Frontal cortex (tissue), 4 donors: Measurements from ENCODE around the gene TET1. TPM values are rescaled to one million over a fixed set of nuclear protein-coding genes. Genes with fewer than 3 reads are reported as not detected.
"Not testable (repeated sequence)": the region's sequence is repeated elsewhere in the genome, so short reads cannot be mapped to it uniquely, and the experiment has no call there.

Experiments
- DNase-seq, 2 donors: peaks; one replicate each; pipeline ENCODE4 v3.0.0; 2012; ENCODE audit warnings: low spot score in 2 of 2
- FAIRE-seq: peaks from 2 replicates; lab custom pipeline; 2012; peaks lifted over from hg19 to GRCh38; lab: Jason Lieb, UNC
- total RNA-seq: library from RNA; depleted of rRNA; stranded (reverse); fragments of >200 nt; gene quantifications from one replicate; pipeline ENCODE4 v1.2.3, GENCODE V29; 2014
- donor health status: control.
- donor health status: control.
- donor health status: control.

The TET1 gene
- total RNA-seq, 1 donor from 2014 or later = 39.9 TPM

GRCh38 chr10:68668972-68669371 lies 108.8 kb downstream of the TET1 start:
- FAIRE-seq (no peak), DNase-seq (no peak)

DNA sequence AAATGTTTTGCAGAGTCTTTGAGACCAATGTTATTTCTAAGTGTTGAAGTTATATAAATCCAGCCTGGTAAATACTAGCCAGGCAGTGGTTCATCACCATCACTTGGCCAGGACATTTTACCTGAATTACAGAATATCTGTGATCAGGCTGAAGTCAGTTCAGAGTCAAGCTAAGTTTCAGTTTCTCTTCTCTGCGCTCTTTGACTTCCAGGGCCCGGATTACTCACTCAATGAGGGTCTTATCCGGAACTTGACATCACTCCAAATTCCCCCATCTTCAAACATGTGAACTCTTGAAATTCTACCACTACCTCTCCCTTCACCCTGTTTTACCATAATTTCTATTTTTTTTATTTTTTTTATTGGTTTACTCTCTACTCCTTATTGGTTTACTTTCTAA lies 124.3 kb downstream of the TET1 start:
- FAIRE-seq = no peak
- DNase-seq = no peak

DNA sequence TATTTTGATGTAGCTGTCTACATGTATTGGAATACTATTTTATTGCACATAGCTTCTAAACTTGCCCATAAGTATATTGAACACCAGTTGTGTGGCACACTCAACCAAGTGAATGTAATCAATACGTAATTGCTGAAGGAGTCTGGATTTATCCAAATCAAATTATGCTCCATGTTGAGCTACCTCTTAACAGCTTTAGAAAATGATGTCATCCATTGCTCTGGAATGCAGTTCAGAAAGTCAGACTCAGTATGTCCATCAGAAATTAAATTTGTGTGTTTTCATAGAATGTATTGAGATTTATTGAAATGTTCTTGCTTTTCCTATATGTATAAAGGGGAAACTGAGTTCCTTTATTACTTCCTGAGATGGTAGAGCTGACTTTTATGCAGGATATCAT lies 135.9 kb downstream of the TET1 start:
- FAIRE-seq (no peak), DNase-seq (no peak)

- no peak for FAIRE-seq
- DNase-seq = no peak
Observed at GRCh38 chr10:68697106-68697505, 137.0 kb downstream of the TET1 start.

DNA sequence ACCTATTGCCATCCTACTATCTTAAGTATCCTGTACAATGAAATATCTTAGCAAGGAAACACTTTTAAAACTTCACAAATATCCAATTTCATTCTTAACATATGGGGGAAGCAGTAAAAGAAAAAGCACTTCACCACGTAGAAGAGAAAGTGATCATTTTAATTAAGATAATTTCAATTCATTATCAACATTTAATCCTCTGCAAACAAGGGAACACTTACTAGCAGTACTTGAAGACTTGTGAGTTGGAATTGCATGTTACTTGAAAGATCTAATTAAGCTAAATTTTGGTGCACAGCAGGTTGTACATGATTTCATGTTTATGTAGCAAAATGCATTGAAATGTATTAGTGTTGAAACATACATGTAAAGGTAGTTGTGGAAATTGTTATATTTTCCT lies 140.1 kb downstream of the TET1 start:
- no peak for FAIRE-seq
- DNase-seq = no peak

DNA sequence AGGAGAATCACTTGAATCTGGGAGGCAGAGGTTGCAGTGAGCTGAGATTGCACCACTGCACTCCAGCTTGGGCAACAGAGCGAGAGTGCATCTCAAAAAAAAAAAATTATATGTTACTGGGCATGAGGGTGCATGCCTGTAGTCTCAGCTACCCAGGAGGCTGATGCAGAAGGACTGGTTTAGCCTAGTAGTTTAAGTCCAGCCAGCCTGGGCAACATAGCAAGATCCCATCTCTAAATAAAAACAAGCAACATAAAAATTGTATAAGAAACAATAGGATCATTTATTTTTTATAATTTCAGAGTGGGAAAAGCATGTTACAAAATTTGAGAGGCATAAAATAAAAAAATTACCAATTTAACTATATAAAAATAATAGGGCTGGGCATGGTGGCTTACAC lies 145.4 kb downstream of the TET1 start:
- DNase-seq (no peak), FAIRE-seq (no peak)

- not testable (repeated sequence) for FAIRE-seq, DNase-seq
Observed at GRCh38 chr10:68708987-68709386, 148.8 kb downstream of the TET1 start.

GRCh38 chr10:68713065-68713464 lies 152.9 kb downstream of the TET1 start:
- not testable (repeated sequence) for DNase-seq

DNA sequence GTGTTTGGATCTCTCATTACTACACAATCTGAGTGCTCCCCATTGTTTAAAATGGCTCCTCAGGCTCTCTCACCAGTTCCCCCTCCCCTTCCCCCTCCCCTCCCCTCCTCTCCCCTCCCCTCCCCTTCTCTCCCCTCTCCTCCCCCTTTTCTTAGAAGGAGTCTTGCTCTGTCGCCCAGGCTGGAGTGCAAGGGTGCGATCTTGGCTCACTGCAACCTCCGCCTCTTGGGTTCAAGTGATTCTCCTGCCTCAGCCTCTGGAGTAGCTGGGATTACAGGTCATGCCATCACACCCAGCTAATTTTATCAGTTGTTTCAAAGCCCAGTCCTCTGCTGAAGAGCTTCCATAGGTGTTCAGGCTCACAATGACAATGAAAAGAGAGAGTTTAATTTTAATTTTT lies 157.3 kb downstream of the TET1 start:
- FAIRE-seq = no peak
- DNase-seq = no peak

More at GRCh38 chr10:68713065-68713464, 152.9 kb downstream of the TET1 start:
- not testable (repeated sequence) for FAIRE-seq

DNA sequence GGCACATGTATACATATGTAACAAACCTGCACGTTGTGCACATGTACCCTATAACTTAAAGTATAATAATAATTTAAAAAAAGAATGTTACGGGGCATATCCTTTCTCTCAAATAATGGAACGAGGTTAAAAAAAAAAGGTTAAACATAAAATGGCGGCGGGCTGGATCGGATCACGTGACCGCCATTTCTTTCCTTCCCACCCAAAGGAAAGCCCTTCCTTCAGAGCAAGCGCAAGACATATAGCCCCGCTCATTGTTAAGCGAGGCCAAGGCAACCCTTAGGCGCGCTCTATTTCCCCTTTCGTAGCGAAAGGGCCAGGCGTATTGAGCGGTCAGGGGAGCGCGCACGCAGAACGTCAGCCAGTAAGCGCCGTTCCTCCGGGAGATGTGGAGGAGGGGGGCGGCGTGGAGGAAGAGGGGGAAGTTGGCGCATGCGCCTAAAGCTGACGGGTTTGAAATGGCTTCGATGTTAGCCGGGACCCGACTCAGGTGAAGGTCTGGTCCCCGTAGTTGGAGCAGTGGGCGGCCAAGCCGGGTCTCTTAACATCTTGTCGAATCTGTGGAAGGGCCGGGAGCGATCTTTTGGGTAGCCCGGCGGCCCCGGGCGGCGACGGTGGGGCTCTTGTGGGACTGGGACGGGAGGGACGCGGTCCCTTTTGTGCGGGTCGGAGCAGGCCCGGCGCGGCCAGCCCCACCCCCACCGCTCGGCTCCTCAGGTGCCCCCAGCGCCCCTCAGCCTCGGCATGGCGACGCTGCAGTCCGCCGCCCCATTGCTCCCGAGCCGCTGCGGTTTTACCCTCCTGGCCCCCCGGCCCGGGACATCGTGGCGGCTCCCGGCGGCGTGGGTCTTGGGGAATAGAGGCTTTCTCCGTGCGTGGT lies 160.9 kb downstream of the TET1 start, which contains the start of gene CCAR1:
Gene CCAR1 (plus strand): TSS at position 447 of the 880 bp plus-strand sequence. CDS start 1,266 bp downstream, outside the sequence.
- DNase-seq (peak; percentile 88 to 90), FAIRE-seq (no peak)

DNA sequence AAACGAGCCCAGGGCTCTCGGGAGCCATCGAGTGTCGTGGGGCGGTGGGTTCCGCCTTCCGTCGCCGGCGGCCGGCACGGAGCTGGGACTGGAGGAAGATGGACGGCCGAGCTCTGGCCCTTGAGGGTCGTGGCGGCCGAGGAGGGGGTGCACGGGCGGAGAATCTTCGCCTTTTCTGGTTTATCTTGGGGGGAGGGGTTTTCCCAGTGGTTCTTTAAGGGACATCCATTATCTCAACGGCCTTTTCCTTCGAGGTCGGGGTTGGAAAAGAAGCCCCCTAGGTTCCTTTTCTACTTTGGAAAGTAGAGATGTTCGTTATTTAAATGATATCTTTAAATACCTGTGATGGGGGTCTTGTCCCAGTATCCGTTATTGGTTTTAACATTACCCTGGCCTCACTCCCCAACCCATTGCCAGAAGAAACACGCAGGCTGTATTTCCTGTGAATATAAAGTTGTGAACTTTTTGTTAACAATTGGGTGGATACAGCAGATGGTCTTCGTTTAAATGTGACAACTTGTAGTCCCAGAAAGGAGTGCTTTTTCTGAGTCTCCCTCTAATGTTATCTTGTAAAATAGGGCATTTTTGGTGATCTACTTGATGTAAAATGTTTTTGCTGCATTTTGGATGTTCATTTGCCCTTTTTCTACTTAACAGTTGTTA lies 161.7 kb downstream of the TET1 start:
- peak; percentile 12 to 35 for DNase-seq
- no peak for FAIRE-seq

DNA sequence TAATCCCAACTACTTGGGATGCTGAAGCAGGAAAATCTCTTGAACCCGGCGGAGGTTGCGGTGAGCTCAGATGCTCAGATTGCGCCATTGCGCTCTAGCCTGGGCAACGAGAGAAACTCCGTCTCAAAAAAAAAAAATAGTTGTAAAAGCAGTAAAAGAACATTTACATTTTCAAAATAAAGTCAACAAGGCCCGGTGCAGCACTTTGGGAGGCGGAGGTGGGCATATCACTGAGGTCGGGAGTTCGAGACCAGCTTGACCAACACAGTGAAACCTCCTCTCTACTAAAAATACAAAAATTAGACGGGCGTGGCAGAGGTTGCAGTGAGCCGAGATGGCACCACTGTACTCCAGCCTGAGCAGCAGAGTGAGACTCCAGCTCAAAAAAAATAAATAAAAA lies 164.9 kb downstream of the TET1 start:
- FAIRE-seq = no peak
- DNase-seq = no peak

DNA sequence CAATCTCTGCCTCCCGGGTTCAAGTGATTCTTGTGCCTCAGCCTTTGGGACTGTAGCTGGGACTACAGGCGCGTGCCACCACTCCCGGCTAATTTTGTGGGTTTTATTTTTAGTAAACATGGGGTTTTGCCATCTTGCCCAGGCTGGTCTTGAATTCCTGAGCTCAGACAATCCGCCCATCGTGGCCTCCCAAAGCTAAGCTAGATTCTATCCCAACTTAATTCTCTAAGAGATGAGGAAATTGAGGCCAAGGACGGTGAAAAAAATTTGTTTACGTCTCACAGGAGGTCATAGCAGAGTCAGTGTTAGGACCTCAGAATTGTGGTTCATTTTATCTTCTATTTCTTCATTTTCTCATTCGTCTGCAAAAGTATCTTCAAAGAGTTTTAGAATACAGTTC lies 167.0 kb downstream of the TET1 start:
- DNase-seq (no peak), FAIRE-seq (no peak)

DNA sequence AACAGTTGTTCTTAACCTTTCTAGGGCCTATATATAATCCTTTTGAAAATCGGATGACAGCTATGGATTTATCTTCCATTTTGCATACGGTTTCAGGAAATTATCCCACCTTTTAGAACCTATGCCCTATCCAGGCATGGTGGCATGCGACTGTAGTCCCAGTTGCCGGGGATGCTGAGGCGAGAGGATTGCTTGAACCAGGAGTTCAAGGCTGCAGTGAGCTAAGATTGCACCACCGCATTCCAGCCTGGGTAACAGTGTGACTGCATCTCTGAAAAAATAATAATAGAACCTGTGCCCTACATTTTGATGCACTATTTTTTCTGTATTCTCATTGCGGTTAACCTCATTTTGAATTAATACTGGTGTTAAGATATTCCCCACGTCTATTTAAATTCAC lies 172.5 kb downstream of the TET1 start:
- no peak for FAIRE-seq

DNA sequence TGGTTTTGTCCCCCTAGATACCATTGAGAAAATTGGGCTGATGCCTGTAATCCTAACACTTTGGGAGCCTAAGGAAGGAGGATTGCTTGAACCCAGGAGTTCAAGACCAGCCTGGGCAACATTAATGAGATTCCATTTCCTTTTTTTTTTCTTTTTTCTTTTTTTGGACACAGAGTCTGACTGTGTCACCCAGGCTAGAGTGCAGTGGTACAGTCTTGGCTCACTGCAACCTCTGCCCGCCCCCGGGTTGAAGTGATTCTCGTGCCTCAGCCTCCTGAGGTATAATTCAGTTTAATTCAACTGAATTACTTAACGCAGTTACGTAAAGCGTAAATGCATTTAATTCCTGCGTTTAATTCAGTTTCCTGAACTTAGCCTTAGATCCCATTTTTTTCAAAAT lies 174.2 kb downstream of the TET1 start:
- FAIRE-seq (no peak), DNase-seq (no peak)

More for the DNA sequence above, 172.5 kb downstream of the TET1 start:
- DNase-seq = no peak

DNA sequence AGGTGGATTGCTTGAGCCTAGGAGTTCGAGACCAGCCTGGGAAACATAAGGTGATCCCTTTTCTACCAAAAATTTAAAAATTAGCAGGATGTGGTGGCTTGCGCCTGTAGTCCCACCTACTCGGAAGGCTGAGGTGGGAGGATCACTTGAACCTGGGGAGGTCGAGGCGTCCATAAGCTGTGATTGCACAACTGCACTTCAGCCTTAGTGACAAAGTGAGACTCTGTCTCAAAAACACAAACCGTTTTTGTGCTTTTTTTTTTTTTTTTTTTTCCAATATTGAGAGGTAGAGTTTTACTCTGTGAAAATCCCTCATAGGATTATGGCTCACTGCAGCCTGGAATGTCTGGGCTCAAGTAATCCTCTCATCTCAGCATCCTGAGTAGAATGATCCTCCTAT lies 175.0 kb downstream of the TET1 start:
- DNase-seq = no peak
- no peak for FAIRE-seq

- not testable (repeated sequence) for FAIRE-seq, DNase-seq
Observed at GRCh38 chr10:68735739-68736138, 175.6 kb downstream of the TET1 start.

DNA sequence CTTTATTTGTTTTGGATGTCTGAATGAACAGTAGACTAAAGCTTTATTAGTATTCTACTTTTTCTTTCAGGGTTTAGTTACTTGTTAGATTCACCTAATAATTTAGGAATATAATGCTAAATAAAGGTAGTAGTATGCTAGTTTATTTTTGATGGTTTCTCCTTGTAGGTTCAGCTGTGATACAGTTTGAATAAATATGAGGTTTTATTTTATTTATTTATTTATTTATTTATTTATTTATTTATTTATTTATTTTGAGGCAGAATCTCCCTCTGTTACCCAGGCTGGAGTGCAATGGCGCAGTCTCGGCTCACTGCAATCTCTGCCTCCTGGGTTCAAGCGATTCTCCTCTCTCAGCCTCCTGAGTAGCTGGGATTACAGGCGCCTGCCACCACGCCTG lies 180.5 kb downstream of the TET1 start:
- not testable (repeated sequence) for DNase-seq, FAIRE-seq

- FAIRE-seq = no peak
- DNase-seq = no peak
Observed at GRCh38 chr10:68742397-68742796, 182.3 kb downstream of the TET1 start.
